Natural killer cell (primary cell): ENCODE measurements around the gene POU2F2. TPM values are rescaled to one million over a fixed set of nuclear protein-coding genes. Genes with fewer than 3 reads are reported as not detected.

Experiments
- ATAC-seq, 3 donors: fragments of 150-1000 bp in 2 of 3; fragments of 200-7000 bp in 1 of 3; cut with Tn5 transposase; 1 replicate in 1 of 3; 2 replicates in 2 of 3; pipeline ENCODE4 v1.10.0; 2021; ENCODE audit warnings: mild to moderate bottlenecking in 2 of 3, moderate library complexity in 2 of 3
- DNase-seq, 2 donors: peaks; one replicate each; pipeline versions ENCODE4 v3.0.0 to v3.0.0-alpha.2; 2013 to 2021; ENCODE audit warnings: mixed read lengths in 1 of 2
- H3K27ac ChIP-seq: one replicate; pipeline ENCODE4 v1.5.1; 2013; ENCODE audit warnings: mild to moderate bottlenecking, low read length
- H3K27me3 ChIP-seq: one replicate; pipeline ENCODE4 v1.6.1; 2013; ENCODE audit warnings: low read length; ENCODE audit not compliant: control insufficient read depth, insufficient read depth
- H3K36me3 ChIP-seq: one replicate; pipeline ENCODE4 v1.6.1; 2013; ENCODE audit warnings: low read length; ENCODE audit not compliant: control insufficient read depth, insufficient read depth
- H3K4me1 ChIP-seq: one replicate; pipeline ENCODE4 v1.6.1; 2013; ENCODE audit warnings: low read length; ENCODE audit not compliant: control insufficient read depth, insufficient read depth
- H3K4me3 ChIP-seq: one replicate; pipeline ENCODE4 v1.5.1; 2013; ENCODE audit warnings: low read length
- H3K9me3 ChIP-seq: one replicate; pipeline ENCODE4 v1.6.1; 2013; ENCODE audit warnings: low read length; ENCODE audit not compliant: control insufficient read depth, insufficient read depth
- H3K27ac Mint-ChIP-seq, 2 donors: one replicate each; pipeline ENCODE4 v1.8.0; 2022; ENCODE audit warnings: mild to moderate bottlenecking in 2 of 2, mixed read lengths in 2 of 2, moderate library complexity in 1 of 2
- H3K27me3 Mint-ChIP-seq, 2 donors: one replicate each; pipeline ENCODE4 v1.8.0; 2022; ENCODE audit warnings: low read depth in 2 of 2, mixed read lengths in 2 of 2
- H3K36me3 Mint-ChIP-seq: one replicate; pipeline ENCODE4 v1.8.0; 2022; ENCODE audit warnings: mixed read lengths
- H3K4me1 Mint-ChIP-seq, 2 donors: one replicate each; pipeline ENCODE4 v1.8.0; 2022; ENCODE audit warnings: mixed read lengths in 2 of 2
- H3K4me3 Mint-ChIP-seq: one replicate; pipeline ENCODE4 v1.8.0; 2022; ENCODE audit warnings: mild to moderate bottlenecking, moderate library complexity, mixed read lengths
- H3K9me3 Mint-ChIP-seq, 2 donors: one replicate each; pipeline ENCODE4 v1.8.0; 2022; ENCODE audit warnings: mixed read lengths in 2 of 2
- CTCF ChIP-seq: fragments of 200-600 bp; IDR thresholded peaks from one replicate; pipeline ENCODE4 v1.8.0; 2022; ENCODE audit warnings: antibody characterized with exemption
- WGBS: methylation state at CpG from one replicate; pipeline ENCODE4 v1.1.7; 2013; ENCODE audit warnings: missing lambda C conversion rate; ENCODE audit not compliant: insufficient coverage; 5-methylcytosine and 5-hydroxymethylcytosine counted together
- intact Hi-C: fragments of 100-400 bp; cut with micrococcal nuclease; formaldehyde crosslinking; loops from one replicate; pipeline ENCODE4 v1.14.2; 2022
- total RNA-seq, 4 donors: library from RNA; stranded (reverse); fragments of 120-200 nt in 1 of 4; gene quantifications; one replicate each; pipeline versions ENCODE4 v1.2.3 to v1.2.4, GENCODE V29; 2013 to 2022

The POU2F2 gene
- total RNA-seq, 3 donors from 2014 or later (not counting 1 experiment from before 2014, with no cell fraction given): 27.3 to 40.8 (median 29.3) TPM

DNA sequence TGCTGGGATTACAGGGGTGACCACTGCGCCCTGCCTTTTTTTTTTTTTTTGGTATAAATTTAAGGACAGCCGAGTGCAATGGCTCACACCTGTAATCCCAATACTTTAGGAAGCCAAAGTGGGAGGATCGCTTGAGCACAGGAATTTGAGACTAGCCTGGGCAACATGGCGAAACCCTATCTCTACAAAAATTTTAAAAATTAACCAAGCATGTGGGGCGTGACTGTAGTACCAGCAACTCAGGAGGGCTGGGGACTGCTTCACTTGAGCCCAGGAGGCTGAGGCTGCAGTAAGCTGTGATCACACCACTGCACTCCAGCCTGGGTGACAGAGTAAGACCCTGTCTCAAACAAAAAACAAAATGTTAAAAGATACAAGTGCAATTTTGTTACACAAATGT, 34.8 kb downstream of the POU2F2 start:
- ATAC-seq (no peak), DNase-seq (no peak)
- no peaks in the 10 kb centered on the region for H3K9me3 Mint-ChIP-seq
- WGBS: 95% methylated on average over 4 of the region's 5 CpGs
- Histone ChIP-seq H3K4me1 (no peaks in the 10 kb centered on the region), H3K36me3 (peaks cover 43% of the 10 kb centered on the region), H3K27ac (no peak overlapping the region), H3K27me3 (no peaks in the 10 kb centered on the region), H3K4me3 (no peak overlapping the region), H3K9me3 (no peaks in the 10 kb centered on the region)
- intact Hi-C loops: no loop called here
- TF ChIP-seq CTCF: no peak
- H3K4me3 Mint-ChIP-seq: no peak overlapping the region
- peaks cover 5% of the 10 kb centered on the region for H3K36me3 Mint-ChIP-seq
- peaks cover 0 to 6% of the 10 kb centered on the region in 2 donors for H3K4me1 Mint-ChIP-seq
- H3K27me3 Mint-ChIP-seq: no peaks in the 10 kb centered on the region
- H3K27ac Mint-ChIP-seq: no peak overlapping the region

DNA sequence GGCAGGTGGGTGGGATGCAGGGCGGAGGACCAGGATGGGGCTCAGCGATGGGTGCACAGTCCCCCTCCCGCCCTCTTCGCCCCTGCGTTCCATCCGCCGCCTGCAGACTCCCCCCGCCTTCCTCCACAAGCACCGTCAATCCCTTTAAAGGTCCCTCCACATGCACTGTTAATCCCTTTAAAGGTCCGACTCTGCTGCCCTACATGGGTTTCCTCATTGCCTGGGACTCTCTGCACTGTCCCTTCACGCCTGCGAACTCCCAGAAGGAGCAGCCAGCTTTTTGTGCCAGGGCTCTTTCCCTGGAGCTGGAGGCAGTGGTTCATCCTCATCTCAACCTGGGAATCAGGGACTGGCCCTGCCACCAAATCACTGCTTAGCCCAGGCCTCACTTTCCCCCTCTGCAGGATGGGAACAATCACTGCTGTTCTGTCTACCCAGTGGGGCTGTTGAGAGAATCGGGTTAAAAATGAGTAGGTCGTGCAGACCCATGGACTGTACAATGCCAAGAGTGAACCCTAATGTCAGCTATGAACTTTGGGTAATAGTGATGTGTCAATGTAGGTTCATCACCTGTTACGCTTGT, 35.9 kb downstream of the POU2F2 start:
- DNase-seq (no peak), ATAC-seq (no peak)
- TF ChIP-seq CTCF: no peak
- H3K4me3 ChIP-seq: no peak overlapping the region
- peaks cover 5% of the 10 kb centered on the region for H3K4me1 ChIP-seq
- no peak overlapping the region for H3K27ac ChIP-seq
- H3K36me3 ChIP-seq: peaks cover 45% of the 10 kb centered on the region
- Mint-ChIP-seq H3K27me3 (no peaks in the 10 kb centered on the region), H3K9me3 (no peaks in the 10 kb centered on the region), H3K27ac (no peak overlapping the region), H3K36me3 (peaks cover 5% of the 10 kb centered on the region), H3K4me3 (no peak overlapping the region), H3K4me1 (peaks cover 0 to 11% of the 10 kb centered on the region in 2 donors)
- intact Hi-C loops: no loop called here
- H3K9me3 ChIP-seq: no peaks in the 10 kb centered on the region
- 97% methylated on average over 15 of the region's 15 CpGs for WGBS
- H3K27me3 ChIP-seq: no peaks in the 10 kb centered on the region

- 93% methylated on average over 28 of the region's 28 CpGs for WGBS
- Mint-ChIP-seq H3K9me3 (no peaks in the 10 kb centered on the region), H3K4me1 (peaks cover 4 to 16% of the 10 kb centered on the region in 2 donors), H3K27ac (no peak overlapping the region), H3K36me3 (peaks cover 5% of the 10 kb centered on the region), H3K4me3 (no peak overlapping the region), H3K27me3 (no peaks in the 10 kb centered on the region)
- H3K9me3 ChIP-seq: no peaks in the 10 kb centered on the region
- no peak overlapping the region for H3K27ac ChIP-seq
- H3K27me3 ChIP-seq: no peaks in the 10 kb centered on the region
- intact Hi-C loops: no loop called here
- no peak for TF ChIP-seq CTCF
- peaks cover 11% of the 10 kb centered on the region for H3K4me1 ChIP-seq
- H3K36me3 ChIP-seq: peaks cover 45% of the 10 kb centered on the region
- no peak for DNase-seq
- ATAC-seq: no peak
- H3K4me3 ChIP-seq: no peak overlapping the region
Observed at GRCh38 chr19:42095814-42096230, 36.4 kb downstream of the POU2F2 start.
